Activated CD4-positive, alpha-beta T cell treated with anti-CD3 and anti-CD28 coated beads, Interleukin-2, amount 10 ng/mL, durations not matched to agents 24 days and 14 days (primary cell): ENCODE results near the gene FAM180B. TPM values are rescaled to one million over a fixed set of nuclear protein-coding genes. Genes with fewer than 3 reads are reported as not detected.

Source experiments
- DNase-seq: peaks from one replicate; pipeline ENCODE4 v3.0.0; 2022
- H3K27ac Mint-ChIP-seq: one replicate; pipeline ENCODE4 v1.8.0; 2022; ENCODE audit warnings: mild to moderate bottlenecking, mixed read lengths
- H3K27me3 Mint-ChIP-seq: one replicate; pipeline ENCODE4 v1.8.0; 2022; ENCODE audit warnings: mixed read lengths
- H3K36me3 Mint-ChIP-seq: one replicate; pipeline ENCODE4 v1.8.0; 2022; ENCODE audit warnings: low read depth, mild to moderate bottlenecking, mixed read lengths
- H3K4me1 Mint-ChIP-seq: one replicate; pipeline ENCODE4 v1.8.0; 2021; ENCODE audit warnings: mixed read lengths
- H3K4me3 Mint-ChIP-seq: one replicate; pipeline ENCODE4 v1.8.0; 2022; ENCODE audit warnings: mild to moderate bottlenecking, moderate library complexity, mixed read lengths
- H3K9me3 Mint-ChIP-seq: one replicate; pipeline ENCODE4 v1.8.0; 2021; ENCODE audit warnings: mixed read lengths
- intact Hi-C: fragments of 100-400 bp; cut with micrococcal nuclease; formaldehyde crosslinking; loops from one replicate; pipeline ENCODE4 v1.15.1; 2023
- total RNA-seq: library from RNA; stranded (reverse); gene quantifications from 2 replicates; pipeline ENCODE4 v1.2.3, GENCODE V29; 2022

The FAM180B gene
- total RNA-seq, 1 donor from 2014 or later: 0.28 TPM

DNA sequence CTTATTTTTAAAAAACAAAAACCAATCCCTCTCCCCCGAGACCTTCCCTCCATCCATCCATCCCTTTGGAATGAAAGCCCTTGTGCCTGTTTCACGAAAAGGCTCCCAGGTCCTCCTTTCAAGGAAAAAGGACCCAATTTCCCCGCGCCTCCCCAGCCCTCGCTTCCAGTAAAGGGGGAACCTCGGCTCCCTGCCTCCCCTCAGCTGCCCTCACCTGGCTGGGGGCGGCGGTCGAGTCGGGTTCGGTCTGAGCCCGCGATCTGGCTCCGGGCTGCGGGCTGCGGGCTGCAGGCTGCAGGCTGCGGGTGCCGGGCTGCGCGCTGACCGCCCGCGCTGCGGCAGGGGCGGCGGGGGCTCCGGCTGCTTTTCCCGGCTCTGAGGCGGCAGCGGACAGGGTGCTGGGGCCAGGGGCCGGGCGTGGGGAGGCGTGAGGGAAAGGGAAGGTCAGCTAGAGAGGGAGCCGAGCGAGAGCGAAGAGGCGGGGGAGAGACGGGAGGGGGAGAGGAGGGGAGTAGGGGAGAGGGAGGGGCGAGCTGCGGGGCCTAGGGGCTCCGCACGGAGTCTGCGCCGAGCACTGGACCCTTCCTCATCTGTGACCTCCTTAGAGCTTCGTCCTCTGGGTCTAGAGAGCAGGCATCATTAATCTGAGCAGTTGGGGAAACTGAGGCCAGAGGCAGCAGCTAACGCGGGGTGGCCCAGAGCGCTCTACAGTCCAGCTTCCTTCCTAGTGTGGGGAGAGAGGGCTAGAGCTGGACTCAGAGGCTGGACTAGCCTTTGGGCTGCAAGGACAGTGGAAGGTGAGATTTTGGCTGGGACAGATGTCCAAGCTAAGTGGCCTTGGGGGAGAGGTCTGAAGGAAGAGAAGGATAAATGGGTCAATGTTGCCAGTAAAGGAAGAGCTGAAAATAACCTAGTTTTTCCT is 7.7 kb downstream of the FAM180B start, which contains the start of gene C1QTNF4:
C1QTNF4 (minus strand) TSS at position 478 of the 922 bp plus-strand sequence. CDS start 3,601 bp downstream, outside the sequence.
- Mint-ChIP-seq H3K4me1 (peaks cover 11% of the 10 kb centered on the region), H3K36me3 (no peaks in the 10 kb centered on the region), H3K27ac (no peak within 1 kb of the TSS), H3K27me3 (peaks cover 31% of the 10 kb centered on the region), H3K4me3 (peak within 1 kb of the TSS; percentile 30), H3K9me3 (no peaks in the 10 kb centered on the region)
- no peak for DNase-seq
- intact Hi-C loops: no loop called here

DNA sequence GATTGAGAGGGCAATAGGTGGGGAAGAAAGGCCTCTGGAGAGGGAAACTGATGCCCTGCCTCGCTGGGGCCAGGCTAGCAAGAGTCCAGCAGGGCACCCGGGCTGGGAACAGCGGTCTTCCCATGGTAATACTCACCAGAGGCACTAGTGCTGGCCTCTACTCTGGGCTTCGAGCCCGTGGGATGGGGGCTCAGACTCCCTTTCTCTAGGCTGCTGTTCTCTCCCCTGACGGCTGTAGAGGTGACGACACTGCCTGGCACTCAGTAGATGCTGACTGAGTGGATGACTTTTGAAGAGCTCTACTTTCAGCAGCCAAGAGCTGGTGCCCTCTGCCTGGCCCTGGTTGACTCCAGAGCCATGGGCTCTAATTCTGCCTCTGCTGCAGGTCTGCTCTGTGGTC is 8.6 kb downstream of the FAM180B start:
- intact Hi-C loops: no loop called here
- Mint-ChIP-seq H3K27ac (no peak overlapping the region), H3K27me3 (peaks cover 31% of the 10 kb centered on the region), H3K4me3 (no peak overlapping the region), H3K4me1 (peaks cover 11% of the 10 kb centered on the region), H3K9me3 (no peaks in the 10 kb centered on the region), H3K36me3 (no peaks in the 10 kb centered on the region)
- no peak for DNase-seq

DNA sequence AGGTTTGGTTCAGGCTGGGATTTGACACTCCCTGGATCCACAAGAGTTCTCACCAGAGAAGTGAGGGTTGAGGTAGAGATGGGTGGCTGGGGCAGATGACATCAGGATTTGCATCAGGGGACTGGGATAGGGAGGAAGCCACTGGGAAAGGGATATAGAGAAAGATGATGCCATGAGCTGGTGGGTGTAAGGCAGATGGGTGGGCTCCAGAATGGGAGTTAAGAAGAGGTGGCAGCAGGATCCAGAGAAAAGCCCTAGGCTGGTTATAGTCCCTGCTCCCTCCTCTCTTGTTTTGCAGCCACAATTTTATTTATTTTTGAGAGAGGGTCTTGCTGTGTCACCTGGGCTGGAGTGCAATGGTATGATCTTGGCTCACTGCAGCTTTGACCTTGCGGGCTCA is 9.5 kb downstream of the FAM180B start:
- Mint-ChIP-seq H3K27ac (no peak overlapping the region), H3K4me1 (peaks cover 11% of the 10 kb centered on the region), H3K36me3 (no peaks in the 10 kb centered on the region), H3K27me3 (peaks cover 31% of the 10 kb centered on the region), H3K4me3 (no peak overlapping the region), H3K9me3 (no peaks in the 10 kb centered on the region)
- no peak for DNase-seq
- intact Hi-C loops: no loop called here

DNA sequence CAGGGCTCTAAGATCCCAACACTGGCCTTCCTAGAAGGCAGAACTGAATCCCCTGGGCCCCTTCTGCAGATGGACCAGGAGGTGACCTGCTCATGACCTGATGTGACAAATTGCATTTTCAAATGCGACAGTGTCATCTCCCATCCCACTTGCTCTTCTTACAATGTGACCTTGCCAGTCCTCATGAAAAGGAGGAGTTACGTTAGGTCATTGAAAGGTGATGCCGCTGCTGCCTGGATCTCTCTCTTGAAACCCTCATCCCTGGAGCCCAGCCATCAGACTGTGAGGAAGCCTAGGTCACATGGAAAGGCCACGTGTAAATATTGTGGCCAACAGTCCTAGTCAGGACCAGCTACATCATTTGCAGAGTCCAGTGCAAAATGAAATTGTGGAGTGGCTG is 13.4 kb downstream of the FAM180B start:
- no peaks in the 10 kb centered on the region for H3K9me3 Mint-ChIP-seq
- H3K4me1 Mint-ChIP-seq: peaks cover 3% of the 10 kb centered on the region
- intact Hi-C loops: no loop called here
- no peaks in the 10 kb centered on the region for H3K36me3 Mint-ChIP-seq
- peaks cover 10% of the 10 kb centered on the region for H3K27me3 Mint-ChIP-seq
- H3K27ac Mint-ChIP-seq: no peak overlapping the region
- H3K4me3 Mint-ChIP-seq: no peak overlapping the region
- DNase-seq: no peak

DNA sequence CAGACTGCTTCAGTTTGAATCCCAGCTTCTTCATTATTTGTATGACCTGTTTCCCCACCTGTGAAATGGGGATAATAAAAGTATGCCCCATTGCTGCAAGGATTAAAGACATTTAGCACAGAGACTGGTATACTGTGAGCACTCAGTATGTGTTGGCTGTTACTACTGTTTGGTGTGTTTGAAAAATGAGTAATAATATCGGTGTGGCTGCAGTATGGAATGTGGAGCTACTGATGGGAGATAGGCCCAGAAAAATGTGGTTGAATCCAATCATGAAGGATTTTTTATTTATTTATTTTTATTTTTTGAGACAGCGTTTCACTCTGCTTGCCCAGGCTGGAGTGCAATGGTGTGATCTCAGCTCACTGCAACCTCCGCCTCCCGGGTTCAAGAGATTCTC is 16.8 kb downstream of the FAM180B start:
- intact Hi-C loops: no loop called here
- no peaks in the 10 kb centered on the region for H3K27me3 Mint-ChIP-seq
- DNase-seq: no peak
- H3K9me3 Mint-ChIP-seq: no peaks in the 10 kb centered on the region
- H3K36me3 Mint-ChIP-seq: peaks cover 4% of the 10 kb centered on the region
- H3K27ac Mint-ChIP-seq: no peak overlapping the region
- no peak overlapping the region for H3K4me3 Mint-ChIP-seq
- H3K4me1 Mint-ChIP-seq: peaks cover 3% of the 10 kb centered on the region

DNA sequence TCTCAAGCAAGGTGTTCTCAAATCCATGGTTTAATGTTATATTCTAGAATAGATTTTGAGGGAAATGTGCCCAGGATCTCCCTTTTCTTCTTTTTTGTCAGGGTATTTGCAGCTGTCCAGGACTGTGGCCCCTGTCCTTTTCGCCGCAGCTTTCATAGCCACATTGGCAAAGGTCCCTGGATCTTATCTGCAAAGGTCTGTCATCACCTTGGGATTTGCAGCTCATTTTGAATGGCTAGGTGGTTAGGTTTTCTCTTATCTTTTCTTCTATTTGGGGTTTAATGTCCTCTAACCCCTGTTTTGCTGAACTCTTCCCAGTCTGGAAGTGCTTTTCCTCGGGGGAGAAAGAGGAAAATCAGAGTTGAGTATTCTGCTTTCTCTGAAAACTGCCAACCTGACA is 19.4 kb downstream of the FAM180B start:
- peaks cover 6% of the 10 kb centered on the region for H3K4me1 Mint-ChIP-seq
- H3K27me3 Mint-ChIP-seq: no peaks in the 10 kb centered on the region
- H3K9me3 Mint-ChIP-seq: no peaks in the 10 kb centered on the region
- peaks cover 10% of the 10 kb centered on the region for H3K36me3 Mint-ChIP-seq
- no peak overlapping the region for H3K27ac Mint-ChIP-seq
- H3K4me3 Mint-ChIP-seq: no peak overlapping the region
- no peak for DNase-seq
- intact Hi-C loops: no loop called here

DNA sequence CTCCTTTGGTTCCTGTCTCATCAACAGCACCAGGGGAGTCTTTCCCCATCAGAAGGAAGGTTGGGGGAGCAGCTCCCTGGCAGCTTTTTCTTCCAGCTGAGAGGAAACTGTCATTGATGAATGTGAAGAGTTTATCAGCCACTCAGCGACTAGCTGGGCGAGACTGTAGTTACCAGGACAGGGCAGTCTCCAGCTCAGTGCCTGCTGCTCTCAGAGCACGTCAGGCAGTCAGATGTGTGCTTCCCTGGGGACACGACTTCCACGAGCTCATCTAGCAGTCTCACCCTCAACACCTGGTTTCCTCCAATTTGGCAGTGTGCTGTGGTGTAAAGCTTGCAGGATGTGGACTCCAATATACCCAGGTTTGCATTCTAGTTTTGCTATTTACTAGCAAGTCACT is 20.3 kb downstream of the FAM180B start:
- peaks cover 6% of the 10 kb centered on the region for H3K4me1 Mint-ChIP-seq

DNA sequence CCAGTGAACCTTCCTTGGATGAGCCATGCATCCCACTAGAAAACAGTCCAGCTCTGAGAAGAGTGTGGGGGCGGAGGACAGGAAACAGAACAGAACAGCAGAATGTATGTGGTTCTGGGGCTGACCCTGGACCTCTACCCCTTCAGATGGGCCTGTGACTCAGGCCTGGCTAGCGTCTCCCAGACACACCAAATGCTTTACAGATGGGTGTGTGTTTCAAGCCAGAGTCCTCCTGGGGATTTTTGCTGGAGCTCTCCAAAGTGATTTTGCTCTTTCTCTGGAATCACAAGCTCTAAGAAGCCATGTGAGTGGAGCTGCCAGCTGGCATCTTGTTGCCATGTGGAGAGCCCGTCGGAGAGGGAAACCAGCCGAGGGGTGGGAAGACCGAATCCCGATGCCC is 20.9 kb downstream of the FAM180B start:
- no peak for DNase-seq
- intact Hi-C loops: no loop called here
- H3K4me3 Mint-ChIP-seq: no peak overlapping the region
- peaks cover 6% of the 10 kb centered on the region for H3K4me1 Mint-ChIP-seq
- no peak overlapping the region for H3K27ac Mint-ChIP-seq
- H3K27me3 Mint-ChIP-seq: no peaks in the 10 kb centered on the region
- H3K36me3 Mint-ChIP-seq: peaks cover 10% of the 10 kb centered on the region
- H3K9me3 Mint-ChIP-seq: no peaks in the 10 kb centered on the region

More for the DNA sequence above, 20.3 kb downstream of the FAM180B start:
- Mint-ChIP-seq H3K9me3 (no peaks in the 10 kb centered on the region), H3K27me3 (no peaks in the 10 kb centered on the region), H3K36me3 (peaks cover 10% of the 10 kb centered on the region), H3K27ac (no peak overlapping the region), H3K4me3 (no peak overlapping the region)
- DNase-seq: no peak
- intact Hi-C loops: no loop called here

DNA sequence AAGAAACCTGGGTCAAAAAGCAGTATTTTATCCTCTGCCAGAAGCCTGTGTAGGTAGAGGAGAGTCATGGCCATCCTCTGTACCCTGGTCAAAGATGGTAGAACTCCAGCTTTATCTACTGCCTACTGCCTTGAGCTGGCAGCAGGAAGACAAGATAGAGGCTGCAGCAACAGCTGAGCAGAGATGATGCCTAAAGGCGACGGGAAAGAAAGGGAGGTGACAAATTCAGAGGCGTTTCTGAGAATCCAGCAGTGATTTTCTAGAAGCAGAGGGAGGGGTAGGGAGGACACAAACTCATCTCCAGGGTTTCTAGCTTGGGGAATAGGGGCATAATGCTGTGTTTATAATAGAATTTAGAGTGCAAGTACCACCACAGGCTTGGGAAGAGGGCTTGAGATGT is 23.2 kb downstream of the FAM180B start:
- intact Hi-C loops: no loop called here
- Mint-ChIP-seq H3K36me3 (peaks cover 13% of the 10 kb centered on the region), H3K27me3 (no peaks in the 10 kb centered on the region), H3K27ac (no peak overlapping the region), H3K9me3 (no peaks in the 10 kb centered on the region), H3K4me1 (peaks cover 6% of the 10 kb centered on the region), H3K4me3 (no peak overlapping the region)
- no peak for DNase-seq

DNA sequence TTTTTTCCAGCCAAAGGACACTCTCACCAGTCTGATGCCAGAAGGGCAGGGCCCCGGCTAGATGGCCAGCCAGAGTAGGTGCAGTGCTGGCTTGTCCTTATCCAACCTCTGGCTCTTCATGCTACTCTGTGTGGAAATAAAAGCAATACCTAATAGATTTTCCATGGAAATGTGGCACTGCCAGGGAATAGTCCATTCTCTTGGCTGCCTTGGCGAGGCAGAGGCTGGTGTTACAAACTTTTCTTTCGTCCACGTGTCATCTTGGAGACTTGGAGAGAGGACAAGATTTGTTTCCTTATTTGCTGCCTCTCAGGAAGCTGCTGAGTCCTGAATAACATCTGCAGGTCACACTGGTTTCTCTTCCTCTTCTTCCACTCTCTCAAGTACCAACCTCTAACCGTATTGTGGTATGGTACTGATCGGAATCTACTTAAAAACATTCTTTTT is 24.9 kb downstream of the FAM180B start:
- Mint-ChIP-seq H3K27me3 (no peaks in the 10 kb centered on the region), H3K4me1 (peaks cover 6% of the 10 kb centered on the region), H3K27ac (no peak overlapping the region), H3K4me3 (no peak overlapping the region), H3K9me3 (no peaks in the 10 kb centered on the region), H3K36me3 (peaks cover 14% of the 10 kb centered on the region)
- intact Hi-C loops: no loop called here
- DNase-seq: no peak

DNA sequence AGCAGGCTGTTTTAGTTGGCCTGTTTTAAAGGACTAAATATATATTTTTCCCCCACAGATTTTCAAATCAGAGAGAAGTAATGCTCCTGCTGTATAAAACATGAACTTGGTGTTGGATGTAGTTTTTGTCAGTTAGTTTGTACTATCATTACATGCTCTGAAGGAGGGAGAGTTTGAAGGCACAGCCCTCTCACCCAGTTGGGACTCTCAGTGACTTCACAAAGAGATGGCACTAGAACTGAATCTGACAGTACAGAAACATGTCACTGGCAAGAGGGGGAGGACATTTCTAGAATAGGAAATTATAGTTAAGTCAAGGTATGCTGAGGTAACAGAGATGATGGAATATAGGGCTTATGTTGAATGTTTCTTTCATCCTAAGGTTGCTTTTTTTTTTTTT is 28.8 kb downstream of the FAM180B start:
- Mint-ChIP-seq H3K4me3 (no peak overlapping the region), H3K4me1 (peaks cover under 1% of the 10 kb centered on the region), H3K27me3 (no peaks in the 10 kb centered on the region), H3K27ac (no peak overlapping the region), H3K36me3 (peaks cover 23% of the 10 kb centered on the region), H3K9me3 (no peaks in the 10 kb centered on the region)
- intact Hi-C loops: no loop called here
- no peak for DNase-seq

DNA sequence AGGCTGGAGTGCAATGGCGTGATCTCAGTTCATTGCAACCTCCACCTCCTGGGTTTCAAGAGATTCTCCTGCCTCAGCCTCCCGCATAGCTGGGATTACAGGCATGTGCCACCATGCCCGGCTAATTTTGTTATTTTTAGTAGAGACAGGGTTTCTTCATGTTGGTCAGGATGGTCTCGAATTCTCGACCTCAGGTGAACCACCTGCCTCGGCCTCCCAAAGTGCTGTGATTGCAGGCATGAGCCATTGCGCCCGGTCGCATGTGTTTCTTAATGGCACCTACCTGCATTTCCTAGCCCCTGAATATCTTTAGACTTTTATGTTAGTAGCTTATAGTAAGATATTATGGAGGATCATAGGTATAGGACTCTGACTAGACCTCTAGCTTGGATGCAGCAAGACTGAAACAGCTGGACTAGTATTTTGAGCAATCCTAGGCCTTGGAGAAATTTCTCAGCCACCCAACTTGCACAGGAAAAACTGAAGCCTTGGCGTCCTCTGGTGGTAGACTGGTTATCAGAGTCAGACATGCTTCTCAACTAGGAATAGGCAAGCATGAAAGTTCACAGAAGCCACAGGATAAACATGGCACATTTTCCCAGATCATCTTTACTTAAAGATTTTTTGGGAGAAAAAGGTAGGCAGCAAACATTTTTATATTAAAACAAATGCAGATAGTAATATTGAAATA is 30.4 kb downstream of the FAM180B start:
- intact Hi-C loops: no loop called here
- Mint-ChIP-seq H3K4me3 (no peak overlapping the region), H3K27me3 (no peaks in the 10 kb centered on the region), H3K27ac (no peak overlapping the region), H3K9me3 (no peaks in the 10 kb centered on the region), H3K36me3 (peaks cover 28% of the 10 kb centered on the region), H3K4me1 (no peaks in the 10 kb centered on the region)
- peak; percentile 68 for DNase-seq

DNA sequence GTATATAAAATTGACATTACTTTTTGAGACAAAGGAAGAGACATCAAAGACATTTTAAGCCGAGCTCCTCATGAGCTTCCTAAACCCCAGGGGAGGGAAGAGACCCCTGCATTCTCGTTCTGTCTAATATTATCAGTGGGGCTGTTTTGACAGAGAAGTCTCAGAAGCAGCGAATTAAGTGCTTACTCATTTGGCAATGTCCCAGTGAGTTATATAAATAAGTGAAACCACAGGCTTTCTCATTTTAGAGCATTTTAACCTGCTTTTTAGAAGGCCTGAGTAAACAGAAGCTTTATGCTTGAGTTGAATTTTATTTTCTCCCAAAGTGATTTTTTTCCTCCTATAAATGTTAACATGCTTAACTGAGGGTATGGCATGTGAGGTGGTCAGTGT is 30.9 kb downstream of the FAM180B start:
- no peak overlapping the region for H3K27ac Mint-ChIP-seq
- H3K36me3 Mint-ChIP-seq: peaks cover 30% of the 10 kb centered on the region
- H3K9me3 Mint-ChIP-seq: no peaks in the 10 kb centered on the region
- H3K4me1 Mint-ChIP-seq: no peaks in the 10 kb centered on the region
- H3K4me3 Mint-ChIP-seq: no peak overlapping the region
- H3K27me3 Mint-ChIP-seq: no peaks in the 10 kb centered on the region
- intact Hi-C loops: no loop called here
- DNase-seq: no peak

DNA sequence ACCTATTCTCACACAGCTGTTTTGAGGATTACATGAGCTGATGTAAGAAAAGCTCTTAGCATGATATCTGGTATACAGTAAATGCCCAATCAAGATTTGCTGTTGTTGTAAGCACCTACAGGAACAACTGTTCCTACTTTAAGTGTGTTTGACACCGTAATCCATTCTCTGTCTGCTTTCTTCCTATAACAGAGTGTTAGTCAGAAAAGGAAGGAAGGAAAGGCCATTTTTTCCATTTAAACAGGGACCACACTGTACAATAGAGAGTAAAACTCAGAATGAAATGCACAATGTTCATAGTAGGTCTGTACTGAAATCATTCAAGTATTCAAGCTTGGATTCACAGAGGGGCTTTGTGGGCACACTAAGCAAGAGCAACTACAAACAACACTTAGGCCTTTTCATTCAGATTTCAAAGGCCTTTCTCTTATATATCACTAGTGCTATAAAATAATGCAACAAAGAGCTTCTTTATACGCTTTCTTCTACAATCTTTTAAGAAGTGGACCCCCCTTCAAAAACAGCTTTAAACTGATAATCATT is 34.4 kb downstream of the FAM180B start:
- intact Hi-C loops: no loop called here
- H3K36me3 Mint-ChIP-seq: peaks cover 39% of the 10 kb centered on the region

More for the DNA sequence above, 34.4 kb downstream of the FAM180B start:
- Mint-ChIP-seq H3K4me1 (peaks cover 3% of the 10 kb centered on the region), H3K4me3 (no peak overlapping the region), H3K27me3 (no peaks in the 10 kb centered on the region), H3K9me3 (no peaks in the 10 kb centered on the region), H3K27ac (no peak overlapping the region)
- no peak for DNase-seq
